Neural cell (in vitro differentiated cells): ENCODE measurements around the gene CDKL1. TPM values are rescaled to one million over a fixed set of nuclear protein-coding genes. Genes with fewer than 3 reads are reported as not detected.

Experiments used
- H2AFZ ChIP-seq: fragments of 200-600, 300-800 bp; sonication (generic), shearing (Covaris generic); 2 replicates; pipeline ENCODE4 v1.6.0; 2014; ENCODE audit warnings: low read depth, mild to moderate bottlenecking, antibody characterized with exemption, low read length, moderate library complexity
- H3F3A ChIP-seq: fragments of 200-600 bp; shearing (Covaris generic); 2 replicates; pipeline ENCODE4 v1.6.1; 2016; ENCODE audit warnings: mild to moderate bottlenecking, moderate library complexity, mixed read lengths, antibody characterized with exemption, low read length; ENCODE audit not compliant: insufficient read depth, poor library complexity, severe bottlenecking
- H3K27ac ChIP-seq: fragments of 200-600, 300-800 bp; sonication (generic), shearing (Covaris generic); 2 replicates; pipeline ENCODE4 v1.5.1; 2014; ENCODE audit warnings: mild to moderate bottlenecking, low read length, moderate library complexity
- H3K27me3 ChIP-seq: fragments of 300-800, 200-600 bp; sonication (generic), shearing (Covaris generic); 2 replicates; pipeline ENCODE4 v1.6.0; 2014; ENCODE audit warnings: mild to moderate bottlenecking, low read depth, low read length, moderate library complexity; ENCODE audit not compliant: insufficient read depth
- H3K36me3 ChIP-seq: fragments of 300-800, 200-600 bp; sonication (generic), shearing (Covaris generic); 2 replicates; pipeline ENCODE4 v1.5.1; 2014; ENCODE audit warnings: mild to moderate bottlenecking, antibody characterized with exemption, low read length, moderate library complexity; ENCODE audit not compliant: insufficient read depth
- H3K4me2 ChIP-seq: fragments of 300-800, 200-600 bp; sonication (generic), shearing (Covaris generic); 2 replicates; pipeline ENCODE4 v1.6.0; 2014; ENCODE audit warnings: mild to moderate bottlenecking, low read length
- H3K4me3 ChIP-seq: fragments of 300-800, 200-600 bp; sonication (generic), shearing (Covaris generic); 2 replicates; pipeline ENCODE4 v1.5.1; 2014; ENCODE audit warnings: mild to moderate bottlenecking, low read length, moderate library complexity
- H3K79me2 ChIP-seq: fragments of 200-600 bp; shearing (Covaris generic); replicated peaks from 2 replicates; pipeline ENCODE4 v1.6.0; 2014; ENCODE audit warnings: mild to moderate bottlenecking, low read length, moderate library complexity; ENCODE audit not compliant: insufficient read depth
- H3K9ac ChIP-seq: fragments of 300-800, 200-600 bp; sonication (generic), shearing (Covaris generic); 2 replicates; pipeline ENCODE4 v1.6.1; 2016; ENCODE audit warnings: mild to moderate bottlenecking, low read length, mixed read lengths
- H3K9me2 ChIP-seq: fragments of 200-600 bp; shearing (Covaris generic); 2 replicates; pipeline ENCODE4 v1.6.1; 2016; ENCODE audit warnings: mild to moderate bottlenecking, low read length, mixed read lengths; ENCODE audit not compliant: insufficient read depth
- H3K9me3 ChIP-seq: fragments of 200-600, 300-800 bp; sonication (generic), shearing (Covaris generic); 2 replicates; pipeline ENCODE4 v1.6.1; 2016; ENCODE audit warnings: mild to moderate bottlenecking, mixed run types, low read length, moderate library complexity, mixed read lengths
- H4K20me1 ChIP-seq: fragments of 200-600 bp; shearing (Covaris generic); 2 replicates; pipeline ENCODE4 v1.6.1; 2016; ENCODE audit warnings: mild to moderate bottlenecking, mixed run types; ENCODE audit not compliant: insufficient read depth
- EP300 ChIP-seq: fragments of 450-650 bp; conservative IDR thresholded peaks from 2 replicates; pipeline ENCODE4 v1.6.1; 2014; ENCODE audit warnings: antibody characterized with exemption, mild to moderate bottlenecking, moderate library complexity; ENCODE audit not compliant: poor library complexity, severe bottlenecking
- EZH2 ChIP-seq: fragments of 200-600, 300-800 bp; shearing (Covaris generic), sonication (generic); IDR thresholded peaks from 2 replicates; pipeline ENCODE4 v1.6.1; 2014; ENCODE audit warnings: antibody characterized with exemption, low read length, borderline replicate concordance, mild to moderate bottlenecking; ENCODE audit not compliant: insufficient read depth, poor library complexity, severe bottlenecking
- MXI1 ChIP-seq: fragments of 450-650 bp; conservative IDR thresholded peaks from 2 replicates; pipeline ENCODE4 v1.6.1; 2014; ENCODE audit warnings: antibody characterized with exemption, mild to moderate bottlenecking; ENCODE audit not compliant: poor library complexity, severe bottlenecking
- POLR2AphosphoS5 ChIP-seq: IDR thresholded peaks from 2 replicates; pipeline ENCODE4 v1.6.1; 2012
- RAD21 ChIP-seq: fragments of 450-650 bp; conservative IDR thresholded peaks from 2 replicates; pipeline ENCODE4 v1.6.1; 2014; ENCODE audit warnings: antibody characterized with exemption, mild to moderate bottlenecking, moderate library complexity
- SMC3 ChIP-seq: fragments of 450-650 bp; conservative IDR thresholded peaks from 2 replicates; pipeline ENCODE4 v1.6.1; 2014; ENCODE audit warnings: antibody characterized with exemption, mild to moderate bottlenecking, moderate library complexity; ENCODE audit not compliant: poor library complexity
- TAF1 ChIP-seq: IDR thresholded peaks from 2 replicates; pipeline ENCODE4 v1.6.1; 2012; ENCODE audit warnings: low read depth
- polyA plus RNA-seq: library from polyadenylated mRNA; depleted of rRNA; stranded (reverse); fragments of >200 nt; gene quantifications from 2 replicates; pipeline ENCODE4 v1.2.3, GENCODE V29; 2014
- TF ChIP-seq, protein P1 (sequence below): fragments of 450-650 bp; IDR thresholded peaks from 2 replicates; pipeline ENCODE4 v1.5.1; 2014; ENCODE audit warnings: antibody characterized with exemption, mild to moderate bottlenecking, moderate library complexity; ENCODE audit not compliant: poor library complexity, severe bottlenecking
- TF ChIP-seq, protein P2 (sequence below): IDR thresholded peaks from 2 replicates; pipeline ENCODE4 v1.6.1; 2012; ENCODE audit warnings: borderline replicate concordance

Gene CDKL1
- polyA plus RNA-seq, 1 donor from 2014 or later: 3.1 TPM

DNA sequence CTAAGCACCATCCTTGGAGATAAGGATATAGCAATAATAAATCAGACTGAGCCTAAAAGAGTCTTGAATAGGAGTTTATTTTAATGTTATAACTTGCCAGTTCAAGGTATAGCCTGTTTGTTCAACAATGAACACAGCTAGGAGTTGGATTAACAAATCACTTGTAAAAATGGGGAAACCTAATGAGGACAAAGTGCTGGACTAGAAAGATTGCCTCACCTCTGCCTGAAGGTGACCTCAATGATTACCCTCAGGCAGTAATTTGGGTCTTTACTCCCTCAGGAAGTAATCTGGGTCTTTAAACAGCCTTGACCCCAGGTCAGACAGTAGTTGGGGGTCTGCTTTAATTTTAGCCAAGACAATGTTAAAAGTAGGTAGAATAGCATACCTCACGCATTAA lies 35.5 kb upstream of the CDKL1 start:
- TF ChIP-seq SMC3: no peak
- TF ChIP-seq POLR2AphosphoS5: no peak
- no peak for TF ChIP-seq EZH2
- TF ChIP-seq TAF1: no peak
- TF ChIP-seq, protein P1, sequence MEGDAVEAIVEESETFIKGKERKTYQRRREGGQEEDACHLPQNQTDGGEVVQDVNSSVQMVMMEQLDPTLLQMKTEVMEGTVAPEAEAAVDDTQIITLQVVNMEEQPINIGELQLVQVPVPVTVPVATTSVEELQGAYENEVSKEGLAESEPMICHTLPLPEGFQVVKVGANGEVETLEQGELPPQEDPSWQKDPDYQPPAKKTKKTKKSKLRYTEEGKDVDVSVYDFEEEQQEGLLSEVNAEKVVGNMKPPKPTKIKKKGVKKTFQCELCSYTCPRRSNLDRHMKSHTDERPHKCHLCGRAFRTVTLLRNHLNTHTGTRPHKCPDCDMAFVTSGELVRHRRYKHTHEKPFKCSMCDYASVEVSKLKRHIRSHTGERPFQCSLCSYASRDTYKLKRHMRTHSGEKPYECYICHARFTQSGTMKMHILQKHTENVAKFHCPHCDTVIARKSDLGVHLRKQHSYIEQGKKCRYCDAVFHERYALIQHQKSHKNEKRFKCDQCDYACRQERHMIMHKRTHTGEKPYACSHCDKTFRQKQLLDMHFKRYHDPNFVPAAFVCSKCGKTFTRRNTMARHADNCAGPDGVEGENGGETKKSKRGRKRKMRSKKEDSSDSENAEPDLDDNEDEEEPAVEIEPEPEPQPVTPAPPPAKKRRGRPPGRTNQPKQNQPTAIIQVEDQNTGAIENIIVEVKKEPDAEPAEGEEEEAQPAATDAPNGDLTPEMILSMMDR: no peak
- TF ChIP-seq EP300: no peak
- TF ChIP-seq, protein P2, sequence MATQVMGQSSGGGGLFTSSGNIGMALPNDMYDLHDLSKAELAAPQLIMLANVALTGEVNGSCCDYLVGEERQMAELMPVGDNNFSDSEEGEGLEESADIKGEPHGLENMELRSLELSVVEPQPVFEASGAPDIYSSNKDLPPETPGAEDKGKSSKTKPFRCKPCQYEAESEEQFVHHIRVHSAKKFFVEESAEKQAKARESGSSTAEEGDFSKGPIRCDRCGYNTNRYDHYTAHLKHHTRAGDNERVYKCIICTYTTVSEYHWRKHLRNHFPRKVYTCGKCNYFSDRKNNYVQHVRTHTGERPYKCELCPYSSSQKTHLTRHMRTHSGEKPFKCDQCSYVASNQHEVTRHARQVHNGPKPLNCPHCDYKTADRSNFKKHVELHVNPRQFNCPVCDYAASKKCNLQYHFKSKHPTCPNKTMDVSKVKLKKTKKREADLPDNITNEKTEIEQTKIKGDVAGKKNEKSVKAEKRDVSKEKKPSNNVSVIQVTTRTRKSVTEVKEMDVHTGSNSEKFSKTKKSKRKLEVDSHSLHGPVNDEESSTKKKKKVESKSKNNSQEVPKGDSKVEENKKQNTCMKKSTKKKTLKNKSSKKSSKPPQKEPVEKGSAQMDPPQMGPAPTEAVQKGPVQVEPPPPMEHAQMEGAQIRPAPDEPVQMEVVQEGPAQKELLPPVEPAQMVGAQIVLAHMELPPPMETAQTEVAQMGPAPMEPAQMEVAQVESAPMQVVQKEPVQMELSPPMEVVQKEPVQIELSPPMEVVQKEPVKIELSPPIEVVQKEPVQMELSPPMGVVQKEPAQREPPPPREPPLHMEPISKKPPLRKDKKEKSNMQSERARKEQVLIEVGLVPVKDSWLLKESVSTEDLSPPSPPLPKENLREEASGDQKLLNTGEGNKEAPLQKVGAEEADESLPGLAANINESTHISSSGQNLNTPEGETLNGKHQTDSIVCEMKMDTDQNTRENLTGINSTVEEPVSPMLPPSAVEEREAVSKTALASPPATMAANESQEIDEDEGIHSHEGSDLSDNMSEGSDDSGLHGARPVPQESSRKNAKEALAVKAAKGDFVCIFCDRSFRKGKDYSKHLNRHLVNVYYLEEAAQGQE: no peak
- TF ChIP-seq RAD21: no peak
- no peak for TF ChIP-seq MXI1
- Histone ChIP-seq H3K36me3 (peaks cover 5% of the 10 kb centered on the region), H3K27me3 (no peaks in the 10 kb centered on the region), H3K9me2 (no peaks in the 10 kb centered on the region), H2AFZ (no peak overlapping the region), H3K4me2 (no peak overlapping the region), H3K27ac (no peak overlapping the region), H3F3A (no peaks in the 10 kb centered on the region), H3K79me2 (no peaks in the 10 kb centered on the region), H3K9me3 (no peaks in the 10 kb centered on the region), H4K20me1 (no peaks in the 10 kb centered on the region), H3K4me3 (no peak overlapping the region), H3K9ac (no peak overlapping the region)

DNA sequence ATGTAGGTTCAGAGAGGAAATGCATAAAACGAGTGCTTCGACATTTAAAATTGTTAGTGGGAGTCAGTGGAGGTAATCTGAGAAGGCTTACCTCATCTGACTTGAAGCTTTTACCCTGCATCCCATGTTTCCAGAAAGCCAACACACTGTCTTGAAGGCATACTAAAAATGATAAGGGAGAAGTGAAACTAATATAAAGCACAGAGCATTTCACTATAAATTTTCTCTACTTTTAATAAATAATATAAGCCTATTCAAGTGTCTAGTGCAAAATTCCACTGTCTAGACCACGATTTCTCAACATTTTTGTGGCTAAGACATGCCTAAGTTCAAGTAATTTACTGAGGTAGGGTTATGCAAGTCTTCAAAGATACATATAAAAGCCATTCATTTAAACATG lies 29.1 kb upstream of the CDKL1 start:
- no peaks in the 10 kb centered on the region for H3K79me2 ChIP-seq
- H3K27me3 ChIP-seq: no peaks in the 10 kb centered on the region
- H3K4me3 ChIP-seq: no peak overlapping the region
- no peaks in the 10 kb centered on the region for H3K9me2 ChIP-seq
- peaks cover 4% of the 10 kb centered on the region for H3K36me3 ChIP-seq
- H3K9ac ChIP-seq: no peak overlapping the region
- no peaks in the 10 kb centered on the region for H3K9me3 ChIP-seq
- no peaks in the 10 kb centered on the region for H3F3A ChIP-seq
- no peak overlapping the region for H2AFZ ChIP-seq
- H3K4me2 ChIP-seq: no peak overlapping the region
- TF ChIP-seq MXI1 (no peak), TAF1 (no peak)
- H4K20me1 ChIP-seq: no peaks in the 10 kb centered on the region
- no peak overlapping the region for H3K27ac ChIP-seq

DNA sequence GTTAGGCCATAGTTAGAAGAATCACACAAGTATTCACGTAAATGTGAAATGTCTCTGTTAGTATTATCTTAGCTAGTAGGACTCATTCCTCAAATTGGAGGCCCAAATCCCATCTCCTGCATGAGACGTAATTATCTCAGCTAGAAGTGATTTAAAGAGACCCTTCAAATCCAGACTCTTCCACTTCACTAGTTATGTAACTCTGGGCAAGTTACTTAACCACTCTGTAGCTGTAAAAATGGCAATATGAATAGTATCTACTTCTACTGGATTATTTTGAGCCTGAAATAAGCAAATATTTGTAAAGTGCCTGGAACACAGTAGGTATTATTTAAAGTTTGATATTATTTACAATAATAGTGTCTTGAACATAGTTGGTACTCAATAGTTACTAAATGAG lies 28.4 kb upstream of the CDKL1 start:
- Histone ChIP-seq H3K9me2 (no peaks in the 10 kb centered on the region), H3K36me3 (peaks cover 9% of the 10 kb centered on the region), H3K27ac (no peak overlapping the region), H3K4me3 (no peak overlapping the region), H3K79me2 (no peaks in the 10 kb centered on the region), H4K20me1 (no peaks in the 10 kb centered on the region), H3K9me3 (no peaks in the 10 kb centered on the region), H3K27me3 (no peaks in the 10 kb centered on the region), H3K4me2 (no peak overlapping the region), H3K9ac (no peak overlapping the region), H3F3A (no peaks in the 10 kb centered on the region), H2AFZ (no peak overlapping the region)
- no peak for TF ChIP-seq RAD21
- TF ChIP-seq EZH2: no peak
- TF ChIP-seq TAF1: no peak
- TF ChIP-seq, protein P2: no peak
- TF ChIP-seq SMC3: no peak
- TF ChIP-seq, protein P1: no peak
- TF ChIP-seq POLR2AphosphoS5: no peak
- TF ChIP-seq EP300: no peak
- TF ChIP-seq MXI1: no peak
